Hematopoietic multipotent progenitor cell (in vitro differentiated cells): ENCODE data around the gene IL15. TPM values are rescaled to one million over a fixed set of nuclear protein-coding genes. Genes with fewer than 3 reads are reported as not detected.

Experiments used
- DNase-seq, 3 donors: peaks; one replicate each; pipeline ENCODE4 v3.0.0-alpha.2; 2011 to 2015; ENCODE audit warnings: low read depth in 2 of 3, low spot score in 2 of 3
- total RNA-seq: library from RNA; depleted of rRNA; stranded (reverse); fragments of >200 nt; gene quantifications from one replicate; pipeline ENCODE4 v1.2.3, GENCODE V29; 2012

The IL15 gene
- total RNA-seq, 1 donor = 4.0 TPM

GRCh38 chr4:141761926-141762325 lies 125.5 kb downstream of the IL15 start:
- DNase-seq = no peak

- no peak for DNase-seq
These were observed 127.0 kb downstream of the IL15 start for GRCh38 chr4:141763374-141763773.

GRCh38 chr4:141768954-141769353 lies 132.6 kb downstream of the IL15 start:
- DNase-seq = peak in 2 of 3 donors; percentile 8 to 36

- DNase-seq = no peak
These were observed 135.8 kb downstream of the IL15 start for GRCh38 chr4:141771889-141772830.

- DNase-seq = no peak
These were observed 136.5 kb downstream of the IL15 start for GRCh38 chr4:141772838-141773237.

GRCh38 chr4:141782205-141782604 lies 145.8 kb downstream of the IL15 start:
- no peak for DNase-seq
